Measurements from ENCODE around the gene MRPL11.
"Not testable (repeated sequence)": the region's sequence is repeated elsewhere in the genome, so short reads cannot be mapped to it uniquely, and the experiment has no call there.

MRPL11 gene

GRCh38 chr11:66431287-66431686 lies 7.4 kb downstream of the MRPL11 start:
- DNase-seq, result not testable (repeated sequence)

GRCh38 chr11:66429983-66430602 lies 8.6 kb downstream of the MRPL11 start:
- DNase-seq, result peak; percentile 37 to 73 (median 61)

- no peak for DNase-seq
Observed at GRCh38 chr11:66428933-66429332, 9.7 kb downstream of the MRPL11 start.

- no peak for DNase-seq
Observed at GRCh38 chr11:66426314-66426713, 12.3 kb downstream of the MRPL11 start.

- peak; percentile 71 to 81 (median 77) for DNase-seq
Observed at GRCh38 chr11:66421492-66422205, 17.0 kb downstream of the MRPL11 start.

GRCh38 chr11:66420671-66421476 lies 17.8 kb downstream of the MRPL11 start, which contains the start of gene NPAS4:
Gene NPAS4, plus strand, starts transcription at chr11:66421035. Its CDS starts 145 bp downstream, at chr11:66421180.
- no peak for DNase-seq

- DNase-seq, result no peak
Observed at GRCh38 chr11:66419825-66420224, 18.8 kb downstream of the MRPL11 start.

- no peak for DNase-seq
Observed at GRCh38 chr11:66418986-66419308, 19.7 kb downstream of the MRPL11 start.

- DNase-seq, result peak in 4 of 5 experiments; percentile 24 to 58 (median 38)
Observed at GRCh38 chr11:66418168-66418985, 20.3 kb downstream of the MRPL11 start.

- DNase-seq, result no peak
Observed at GRCh38 chr11:66417000-66417399, 21.6 kb downstream of the MRPL11 start.

GRCh38 chr11:66415423-66415822 lies 23.2 kb downstream of the MRPL11 start:
- no peak for DNase-seq

GRCh38 chr11:66414120-66414934 lies 24.3 kb downstream of the MRPL11 start:
- DNase-seq, result no peak

- no peak for DNase-seq
Observed at GRCh38 chr11:66413167-66413566, 25.5 kb downstream of the MRPL11 start.

GRCh38 chr11:66412110-66412509 lies 26.5 kb downstream of the MRPL11 start:
- DNase-seq, result no peak

GRCh38 chr11:66411323-66411722 lies 27.3 kb downstream of the MRPL11 start:
- no peak for DNase-seq

GRCh38 chr11:66410191-66410590 lies 28.5 kb downstream of the MRPL11 start:
- no peak for DNase-seq

GRCh38 chr11:66409226-66409625 lies 29.4 kb downstream of the MRPL11 start:
- no peak for DNase-seq

GRCh38 chr11:66408488-66409214 lies 30.0 kb downstream of the MRPL11 start:
- peak; percentile 79 to 95 (median 91) for DNase-seq

GRCh38 chr11:66407651-66408050 lies 31.0 kb downstream of the MRPL11 start:
- no peak for DNase-seq

- DNase-seq, result no peak
Observed at GRCh38 chr11:66393954-66394353, 44.7 kb downstream of the MRPL11 start.

- no peak for DNase-seq
Observed at GRCh38 chr11:66391322-66391721, 47.3 kb downstream of the MRPL11 start.
